H4 (cell line): ENCODE measurements around the gene GNB3. TPM values are rescaled to one million over a fixed set of nuclear protein-coding genes. Genes with fewer than 3 reads are reported as not detected.

ENCODE experiments used
- DNase-seq: peaks from one replicate; pipeline ENCODE4 v3.0.0-alpha.2; 2015; ENCODE audit warnings: low spot score
- total RNA-seq: library from RNA; depleted of rRNA; stranded (reverse); fragments of >200 nt; shearing (Covaris generic); gene quantifications from 2 replicates; pipeline ENCODE4 v1.2.3, GENCODE V29; 2014; rRNA removed

Gene GNB3
- total RNA-seq, result 0.12 and 1.0 TPM in 2 replicates

GRCh38 chr12:6840761-6841515 is at the start of gene GNB3:
Gene GNB3 (plus strand): TSS chr12:6840925. CDS start chr12:6841288, 363 bp downstream.
- no peak for DNase-seq

GRCh38 chr12:6791931-6792520 is 48.7 kb upstream of the GNB3 start:
- DNase-seq, result no peak

GRCh38 chr12:6792522-6793201 is 48.1 kb upstream of the GNB3 start:
- DNase-seq, result no peak

GRCh38 chr12:6795088-6795487 is 45.6 kb upstream of the GNB3 start:
- DNase-seq, result no peak

GRCh38 chr12:6796576-6796975 is 44.1 kb upstream of the GNB3 start:
- DNase-seq, result no peak

- DNase-seq, result no peak
Measured at GRCh38 chr12:6799147-6799546, 41.6 kb upstream of the GNB3 start.

GRCh38 chr12:6807170-6807569 is 33.6 kb upstream of the GNB3 start:
- no peak for DNase-seq

GRCh38 chr12:6809056-6809455 is 31.7 kb upstream of the GNB3 start:
- no peak for DNase-seq

- DNase-seq, result no peak
Measured at GRCh38 chr12:6810758-6811157, 30.0 kb upstream of the GNB3 start.

- no peak for DNase-seq
Measured at GRCh38 chr12:6813363-6813762, 27.4 kb upstream of the GNB3 start.

- DNase-seq, result no peak
Measured at GRCh38 chr12:6816598-6816997, 24.1 kb upstream of the GNB3 start.

GRCh38 chr12:6817098-6817497 is 23.6 kb upstream of the GNB3 start:
- DNase-seq, result no peak

- no peak for DNase-seq
Measured at GRCh38 chr12:6817662-6818157, 23.0 kb upstream of the GNB3 start.

- no peak for DNase-seq
Measured at GRCh38 chr12:6818222-6818621, 22.5 kb upstream of the GNB3 start.

GRCh38 chr12:6818645-6819044 is 22.1 kb upstream of the GNB3 start:
- DNase-seq, result no peak

- DNase-seq, result no peak
Measured at GRCh38 chr12:6819106-6820030, 21.4 kb upstream of the GNB3 start.

GRCh38 chr12:6820166-6820565 is 20.6 kb upstream of the GNB3 start:
- no peak for DNase-seq

GRCh38 chr12:6821591-6822425 is 18.9 kb upstream of the GNB3 start, which contains the start of gene GPR162:
Gene GPR162 (plus strand): TSS chr12:6821821. CDS start chr12:6823899, 2,078 bp downstream.
- DNase-seq, result peak; percentile 47

GRCh38 chr12:6822426-6823135 is 18.1 kb upstream of the GNB3 start:
- DNase-seq, result no peak
